ENCODE results near the gene TAB2. TPM values are rescaled to one million over a fixed set of nuclear protein-coding genes. Genes with fewer than 3 reads are reported as not detected.
A peak's percentile ranks its signal among the peaks of the same experiment; 100 is the strongest.

The TAB2 gene
- total and polyA plus RNA-seq, 9 of the 15 experiments (the other 6 are each of a cell fraction or from before 2014, with no cell fraction given), result 9.1 to 38.3 (median 18.6) TPM

DNA sequence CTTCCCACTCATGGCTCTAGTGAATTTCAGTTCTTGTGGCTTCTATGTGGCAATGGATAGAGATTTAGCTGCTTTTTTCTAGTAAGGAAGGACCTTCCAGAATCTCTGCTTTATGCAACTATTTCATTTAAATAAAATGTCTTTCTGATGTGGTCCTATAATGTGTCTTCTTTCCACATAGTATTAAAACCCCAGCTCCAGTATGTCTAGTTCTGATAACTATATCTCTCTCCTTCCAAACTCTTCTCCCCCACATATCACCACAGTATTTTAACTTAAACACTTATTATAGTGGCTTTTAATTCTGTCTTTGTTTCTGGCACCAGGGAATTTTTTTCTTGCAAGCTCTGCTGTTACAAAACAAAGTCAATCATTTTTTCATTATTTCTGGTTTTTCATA is 41.9 kb downstream of the TAB2 start (continued):
- peak; percentile 72 for TF ChIP-seq DPF2 (IDR thresholded peaks at IDR 0.05)
- TF ChIP-seq NCOA2 (IDR thresholded peaks at IDR 0.05; ENCODE audit: partially characterized antibody in 2 of 2), result peak in 1 of 2 experiments; percentile 20
- TF ChIP-seq E2F3 (CRISPR knock-in tag; IDR thresholded peaks at IDR 0.05), result no peak
- no peak for TF ChIP-seq ZNF121 (CRISPR knock-in tag; conservative IDR thresholded peaks at IDR 0.05)
- TF ChIP-seq SAFB (IDR thresholded peaks at IDR 0.05; ENCODE audit: borderline replicate concordance, low read depth, low read length), result no peak
- no peak for TF ChIP-seq DDX20 (tag; IDR thresholded peaks at IDR 0.05; ENCODE audit: low read depth)
- peak; percentile 79 for TF ChIP-seq TCF3 (CRISPR knock-in tag; IDR thresholded peaks at IDR 0.05)
- TF ChIP-seq NUFIP1 (IDR thresholded peaks at IDR 0.05; ENCODE audit: partially characterized antibody), result no peak
- TF ChIP-seq KDM1A (IDR thresholded peaks at IDR 0.05), result peak in 1 of 2 experiments; percentile 48; a peak in 2 of 4 replicates
- no peak for TF ChIP-seq SMARCA5 (IDR thresholded peaks at IDR 0.05)
- no peak for TF ChIP-seq CXXC5 (CRISPR knock-in tag; IDR thresholded peaks at IDR 0.05)
- TF ChIP-seq RCOR1 (IDR thresholded peaks at IDR 0.05; ENCODE audit: borderline replicate concordance in 1 of 2, low read depth in 2 of 2, low read length in 2 of 2), result peak in 1 of 2 experiments; percentile 8; a peak in 1 of 4 replicates
- TF ChIP-seq, protein P1, sequence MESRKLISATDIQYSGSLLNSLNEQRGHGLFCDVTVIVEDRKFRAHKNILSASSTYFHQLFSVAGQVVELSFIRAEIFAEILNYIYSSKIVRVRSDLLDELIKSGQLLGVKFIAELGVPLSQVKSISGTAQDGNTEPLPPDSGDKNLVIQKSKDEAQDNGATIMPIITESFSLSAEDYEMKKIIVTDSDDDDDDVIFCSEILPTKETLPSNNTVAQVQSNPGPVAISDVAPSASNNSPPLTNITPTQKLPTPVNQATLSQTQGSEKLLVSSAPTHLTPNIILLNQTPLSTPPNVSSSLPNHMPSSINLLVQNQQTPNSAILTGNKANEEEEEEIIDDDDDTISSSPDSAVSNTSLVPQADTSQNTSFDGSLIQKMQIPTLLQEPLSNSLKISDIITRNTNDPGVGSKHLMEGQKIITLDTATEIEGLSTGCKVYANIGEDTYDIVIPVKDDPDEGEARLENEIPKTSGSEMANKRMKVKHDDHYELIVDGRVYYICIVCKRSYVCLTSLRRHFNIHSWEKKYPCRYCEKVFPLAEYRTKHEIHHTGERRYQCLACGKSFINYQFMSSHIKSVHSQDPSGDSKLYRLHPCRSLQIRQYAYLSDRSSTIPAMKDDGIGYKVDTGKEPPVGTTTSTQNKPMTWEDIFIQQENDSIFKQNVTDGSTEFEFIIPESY (CRISPR knock-in tag; IDR thresholded peaks at IDR 0.05), result no peak
- TF ChIP-seq ZBTB12 (CRISPR knock-in tag; IDR thresholded peaks at IDR 0.05), result no peak
- no peak for TF ChIP-seq RBM34 (IDR thresholded peaks at IDR 0.05; ENCODE audit: borderline replicate concordance, insufficient read depth, low read length)
- no peak for TF ChIP-seq ELF2 (CRISPR knock-in tag; IDR thresholded peaks at IDR 0.05)
- no peak for TF ChIP-seq ZNF830 (CRISPR knock-in tag; IDR thresholded peaks at IDR 0.05)
- no peak for TF ChIP-seq ZNF212 (CRISPR knock-in tag; IDR thresholded peaks at IDR 0.05)
- peak; percentile 24; the same call in 1 of the 2 replicates for TF ChIP-seq STAT5A (IDR thresholded peaks at IDR 0.05; ENCODE audit: borderline replicate concordance, low read length)
- peak; percentile 55; the same call in 1 of the 2 replicates for TF ChIP-seq EP300 (IDR thresholded peaks at IDR 0.05; ENCODE audit: low read length)
- peak; percentile 75 for TF ChIP-seq MTA2 (IDR thresholded peaks at IDR 0.05; ENCODE audit: low read depth)
- peak; percentile 52; the same call in 1 of the 2 replicates for TF ChIP-seq SMARCC2 (IDR thresholded peaks at IDR 0.05; ENCODE audit: low read depth)
- TF ChIP-seq XRCC5 (IDR thresholded peaks at IDR 0.05; ENCODE audit: low read depth, low read length), result no peak
- peak; percentile 78 for TF ChIP-seq CBFA2T3 (IDR thresholded peaks at IDR 0.05)
- TF ChIP-seq ILK (tag; IDR thresholded peaks at IDR 0.05; ENCODE audit: borderline replicate concordance, low read depth), result no peak
- peak; percentile 25; the same call in 1 of the 2 replicates for TF ChIP-seq PML (IDR thresholded peaks at IDR 0.05; ENCODE audit: low read length)
- no peak for TF ChIP-seq NCOA1 (IDR thresholded peaks at IDR 0.05; ENCODE audit: low read depth)
- TF ChIP-seq CBFA2T2 (conservative IDR thresholded peaks at IDR 0.05), result peak; percentile 59
- TF ChIP-seq KLF6 (CRISPR knock-in tag; IDR thresholded peaks at IDR 0.05; ENCODE audit: borderline replicate concordance), result no peak
- peak; percentile 82; the same call in 1 of the 2 replicates for TF ChIP-seq ZKSCAN1 (IDR thresholded peaks at IDR 0.05; ENCODE audit: low read depth, low read length)
